DND-41 (cell line): ENCODE results near the gene METTL13.

Experiments
- EZH2 ChIP-seq: IDR thresholded peaks from 3 replicates; pipeline ENCODE4 v1.6.1; 2012; ENCODE audit warnings: borderline replicate concordance, low read depth, mild to moderate bottlenecking, moderate library complexity, low read length, inconsistent platforms; ENCODE audit not compliant: severe bottlenecking
- TF ChIP-seq, protein P1 (sequence below): IDR thresholded peaks from 2 replicates; pipeline ENCODE4 v1.5.1; 2012; ENCODE audit warnings: borderline replicate concordance, low read length, moderate library complexity, mild to moderate bottlenecking; ENCODE audit not compliant: poor library complexity, severe bottlenecking; ENCODE audit errors: extremely low read depth

DNA sequence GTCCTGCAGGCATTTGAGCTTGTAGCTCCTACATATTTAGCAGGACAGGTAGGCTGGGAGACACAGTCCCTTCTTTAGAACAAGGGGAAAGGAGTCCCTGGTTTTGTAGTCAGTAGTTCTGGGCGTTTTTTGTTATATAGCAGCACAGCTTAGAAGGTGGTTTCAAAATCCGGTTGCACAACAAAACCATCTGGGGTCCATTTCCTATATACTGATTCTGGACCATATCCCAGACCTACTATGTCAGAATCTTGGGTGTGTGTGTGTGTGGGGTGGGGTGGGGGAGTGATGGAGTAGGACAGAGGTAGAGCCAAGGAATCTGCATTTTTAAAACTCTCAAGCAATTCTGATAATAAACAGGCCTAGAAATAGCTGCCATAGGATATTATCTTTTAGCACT, 21.6 kb downstream of the METTL13 start:
- TF ChIP-seq, protein P1, sequence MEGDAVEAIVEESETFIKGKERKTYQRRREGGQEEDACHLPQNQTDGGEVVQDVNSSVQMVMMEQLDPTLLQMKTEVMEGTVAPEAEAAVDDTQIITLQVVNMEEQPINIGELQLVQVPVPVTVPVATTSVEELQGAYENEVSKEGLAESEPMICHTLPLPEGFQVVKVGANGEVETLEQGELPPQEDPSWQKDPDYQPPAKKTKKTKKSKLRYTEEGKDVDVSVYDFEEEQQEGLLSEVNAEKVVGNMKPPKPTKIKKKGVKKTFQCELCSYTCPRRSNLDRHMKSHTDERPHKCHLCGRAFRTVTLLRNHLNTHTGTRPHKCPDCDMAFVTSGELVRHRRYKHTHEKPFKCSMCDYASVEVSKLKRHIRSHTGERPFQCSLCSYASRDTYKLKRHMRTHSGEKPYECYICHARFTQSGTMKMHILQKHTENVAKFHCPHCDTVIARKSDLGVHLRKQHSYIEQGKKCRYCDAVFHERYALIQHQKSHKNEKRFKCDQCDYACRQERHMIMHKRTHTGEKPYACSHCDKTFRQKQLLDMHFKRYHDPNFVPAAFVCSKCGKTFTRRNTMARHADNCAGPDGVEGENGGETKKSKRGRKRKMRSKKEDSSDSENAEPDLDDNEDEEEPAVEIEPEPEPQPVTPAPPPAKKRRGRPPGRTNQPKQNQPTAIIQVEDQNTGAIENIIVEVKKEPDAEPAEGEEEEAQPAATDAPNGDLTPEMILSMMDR = no peak
- no peak for TF ChIP-seq EZH2
